Nephron progenitor cell (in vitro differentiated cells): ENCODE results near the gene TTBK1.

Source experiments
- DNase-seq: peaks from one replicate; pipeline ENCODE4 v3.0.0; 2021
- H3K27ac Mint-ChIP-seq: 2 replicates; pipeline ENCODE4 v1.8.0; 2021; ENCODE audit warnings: mild to moderate bottlenecking, moderate library complexity, mixed read lengths
- H3K27me3 Mint-ChIP-seq: 2 replicates; pipeline ENCODE4 v1.8.0; 2021; ENCODE audit warnings: mild to moderate bottlenecking, low read depth, mixed read lengths; ENCODE audit not compliant: poor library complexity
- H3K36me3 Mint-ChIP-seq: 2 replicates; pipeline ENCODE4 v1.8.0; 2021; ENCODE audit warnings: low read depth, mixed read lengths
- H3K4me1 Mint-ChIP-seq: 2 replicates; pipeline ENCODE4 v1.8.0; 2021; ENCODE audit warnings: mixed read lengths
- H3K4me3 Mint-ChIP-seq: 2 replicates; pipeline ENCODE4 v1.8.0; 2021; ENCODE audit warnings: mild to moderate bottlenecking, moderate library complexity, mixed read lengths
- H3K9me3 Mint-ChIP-seq: 2 replicates; pipeline ENCODE4 v1.8.0; 2021; ENCODE audit warnings: mild to moderate bottlenecking, moderate library complexity, mixed read lengths
- CTCF ChIP-seq: fragments of 200-600 bp; sonication (generic); IDR thresholded peaks from 2 replicates; pipeline ENCODE4 v1.5.0; 2021; ENCODE audit warnings: antibody characterized with exemption

The TTBK1 gene

GRCh38 chr6:43276577-43277305 lies 33.5 kb downstream of the TTBK1 start:
- H3K27ac Mint-ChIP-seq, result no peak overlapping the region
- TF ChIP-seq CTCF, result no peak
- peak overlapping the region; percentile 58 for H3K4me3 Mint-ChIP-seq
- peaks cover 70% of the 10 kb centered on the region for H3K4me1 Mint-ChIP-seq
- peaks cover 67% of the 10 kb centered on the region for H3K27me3 Mint-ChIP-seq
- no peaks in the 10 kb centered on the region for H3K9me3 Mint-ChIP-seq
- no peaks in the 10 kb centered on the region for H3K36me3 Mint-ChIP-seq
- DNase-seq, result no peak

GRCh38 chr6:43277306-43277642 lies 34.0 kb downstream of the TTBK1 start:
- Mint-ChIP-seq H3K4me1 (peaks cover 71% of the 10 kb centered on the region), H3K4me3 (peak overlapping the region; percentile 41), H3K36me3 (no peaks in the 10 kb centered on the region), H3K27me3 (peaks cover 63% of the 10 kb centered on the region), H3K9me3 (no peaks in the 10 kb centered on the region), H3K27ac (no peak overlapping the region)
- no peak for TF ChIP-seq CTCF
- no peak for DNase-seq

- Mint-ChIP-seq H3K4me1 (peaks cover 71% of the 10 kb centered on the region), H3K4me3 (peak overlapping the region; percentile 33), H3K27me3 (peaks cover 60% of the 10 kb centered on the region), H3K9me3 (no peaks in the 10 kb centered on the region), H3K27ac (no peak overlapping the region), H3K36me3 (no peaks in the 10 kb centered on the region)
- no peak for TF ChIP-seq CTCF
- DNase-seq, result no peak
Measured at GRCh38 chr6:43277643-43278523, 34.6 kb downstream of the TTBK1 start.

DNA sequence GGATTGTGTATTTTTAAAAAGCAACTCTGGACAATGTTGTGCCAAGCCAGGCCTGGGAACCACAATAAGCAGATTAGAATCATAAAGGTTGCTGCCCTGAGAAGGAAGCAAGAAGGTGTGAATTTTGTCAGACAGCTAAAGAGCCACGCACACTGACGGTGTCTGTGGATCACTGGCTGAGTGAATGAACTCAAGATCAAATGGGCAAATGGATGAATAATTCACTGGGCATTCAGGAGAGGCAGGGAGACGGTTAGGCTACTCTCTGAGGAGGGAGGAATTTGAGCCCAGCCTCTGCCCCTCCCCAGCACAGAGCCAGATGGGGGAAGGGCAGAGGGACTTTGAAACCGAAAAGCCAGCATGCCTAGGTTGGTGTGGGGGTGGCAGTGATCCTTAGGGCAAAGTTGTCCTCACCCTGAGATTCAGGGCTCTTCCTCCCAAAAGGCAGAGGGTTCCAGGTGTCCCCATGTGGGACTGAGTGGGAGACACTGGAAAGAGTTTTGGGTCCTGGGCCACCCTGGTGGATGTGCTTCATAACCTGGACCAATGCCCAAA lies 35.3 kb downstream of the TTBK1 start:
- no peak overlapping the region for H3K27ac Mint-ChIP-seq
- no peaks in the 10 kb centered on the region for H3K9me3 Mint-ChIP-seq
- H3K4me3 Mint-ChIP-seq, result peak overlapping the region; percentile 33
- no peaks in the 10 kb centered on the region for H3K36me3 Mint-ChIP-seq
- DNase-seq, result no peak
- peaks cover 67% of the 10 kb centered on the region for H3K4me1 Mint-ChIP-seq
- peaks cover 53% of the 10 kb centered on the region for H3K27me3 Mint-ChIP-seq
- TF ChIP-seq CTCF, result no peak

GRCh38 chr6:43280234-43280633 lies 37.0 kb downstream of the TTBK1 start:
- TF ChIP-seq CTCF, result no peak
- Mint-ChIP-seq H3K9me3 (no peaks in the 10 kb centered on the region), H3K27ac (no peak overlapping the region), H3K4me1 (peaks cover 55% of the 10 kb centered on the region), H3K27me3 (peaks cover 40% of the 10 kb centered on the region), H3K36me3 (no peaks in the 10 kb centered on the region), H3K4me3 (no peak overlapping the region)
- no peak for DNase-seq
